SK-N-SH treated with all-trans-retinoic acid at 6 μM for 48 hours (cell line): Measurements from ENCODE around the gene HTR6.

ENCODE experiments used
- ATAC-seq: fragments of 200-7000 bp; cut with Tn5 transposase; 3 replicates; pipeline ENCODE4 v1.9.1; 2020; ENCODE audit warnings: mild to moderate bottlenecking, moderate library complexity
- ARNTL ChIP-seq: fragments of 450-650 bp; formaldehyde crosslinking; IDR thresholded peaks from 2 replicates; pipeline ENCODE4 v1.5.0; 2020; ENCODE audit warnings: low read depth, mild to moderate bottlenecking, moderate library complexity, borderline replicate concordance
- BACH2 ChIP-seq: fragments of 250-450 bp; sonication (Bioruptor Pico); IDR thresholded peaks from 2 replicates; pipeline ENCODE4 v1.9.0; 2021; ENCODE audit warnings: mild to moderate bottlenecking, borderline replicate concordance
- CREB5 ChIP-seq: fragments of 250-450 bp; sonication (Bioruptor Pico); IDR thresholded peaks from 2 replicates; pipeline ENCODE4 v1.5.1; 2020; ENCODE audit warnings: low read depth, mild to moderate bottlenecking, moderate library complexity
- CSDC2 ChIP-seq: fragments of 250-450 bp; sonication (Bioruptor Pico); IDR thresholded peaks from 2 replicates; pipeline ENCODE4 v1.5.0; 2020; ENCODE audit warnings: mild to moderate bottlenecking, moderate library complexity
- ESRRG ChIP-seq: fragments of 250-450 bp; sonication (Bioruptor Pico); IDR thresholded peaks from 2 replicates; pipeline ENCODE4 v1.6.1; 2021; ENCODE audit warnings: mild to moderate bottlenecking
- GLIS3 ChIP-seq: fragments of 250-450 bp; sonication (Bioruptor Pico); IDR thresholded peaks from 2 replicates; pipeline ENCODE4 v1.5.0; 2020; ENCODE audit warnings: mild to moderate bottlenecking, moderate library complexity
- ISL1 ChIP-seq: fragments of 250-450 bp; sonication (Bioruptor Pico); IDR thresholded peaks from 2 replicates; pipeline ENCODE4 v2.1.2; 2022; ENCODE audit warnings: mild to moderate bottlenecking, moderate library complexity
- OSR1 ChIP-seq: fragments of 250-450 bp; sonication (Bioruptor Pico); IDR thresholded peaks from 2 replicates; pipeline ENCODE4 v1.8.0; 2022; ENCODE audit warnings: moderate library complexity, mild to moderate bottlenecking, inconsistent platforms
- PATZ1 ChIP-seq: fragments of 250-450 bp; sonication (Bioruptor Pico); IDR thresholded peaks from 2 replicates; pipeline ENCODE4 v1.8.0; 2020; ENCODE audit warnings: mild to moderate bottlenecking, moderate library complexity, borderline replicate concordance
- POU6F1 ChIP-seq: fragments of 250-450 bp; sonication (Bioruptor Pico); IDR thresholded peaks from 2 replicates; pipeline ENCODE4 v1.8.0; 2021; ENCODE audit warnings: low read depth, mild to moderate bottlenecking, moderate library complexity, borderline replicate concordance
- PPARA ChIP-seq: fragments of 250-450 bp; sonication (Bioruptor Pico); IDR thresholded peaks from 2 replicates; pipeline ENCODE4 v1.5.0; 2020; ENCODE audit warnings: mild to moderate bottlenecking, borderline replicate concordance
- RARB ChIP-seq: fragments of 250-450 bp; sonication (Bioruptor Pico); IDR thresholded peaks from 2 replicates; pipeline ENCODE4 v1.8.0; 2021; ENCODE audit warnings: mild to moderate bottlenecking, moderate library complexity
- SNAI2 ChIP-seq: fragments of 250-450 bp; sonication (Bioruptor Pico); IDR thresholded peaks from 2 replicates; pipeline ENCODE4 v1.5.0; 2020; ENCODE audit warnings: mild to moderate bottlenecking, moderate library complexity
- TCF4 ChIP-seq: fragments of 250-450 bp; sonication (Bioruptor Pico); IDR thresholded peaks from 2 replicates; pipeline ENCODE4 v1.8.0; 2021; ENCODE audit warnings: mild to moderate bottlenecking, moderate library complexity, borderline replicate concordance
- TOX ChIP-seq: fragments of 250-450 bp; sonication (Bioruptor Pico); IDR thresholded peaks from 2 replicates; pipeline ENCODE4 v1.8.0; 2021; ENCODE audit warnings: mild to moderate bottlenecking, moderate library complexity, borderline replicate concordance
- TSHZ2 ChIP-seq: fragments of 250-450 bp; sonication (Bioruptor Pico); IDR thresholded peaks from 2 replicates; pipeline ENCODE4 v1.5.0; 2020; ENCODE audit warnings: mild to moderate bottlenecking, moderate library complexity
- ZFP3 ChIP-seq: fragments of 250-450 bp; sonication (Bioruptor Pico); IDR thresholded peaks from 2 replicates; pipeline ENCODE4 v1.5.0; 2020; ENCODE audit warnings: mild to moderate bottlenecking, moderate library complexity
- ZFP30 ChIP-seq: fragments of 450-650 bp; formaldehyde crosslinking; IDR thresholded peaks from 2 replicates; pipeline ENCODE4 v1.5.0; 2022; ENCODE audit warnings: mild to moderate bottlenecking, moderate library complexity
- ZNF565 ChIP-seq: fragments of 450-650 bp; formaldehyde crosslinking; conservative IDR thresholded peaks from 2 replicates; pipeline ENCODE4 v1.5.0; 2020; ENCODE audit warnings: low read depth, mild to moderate bottlenecking, moderate library complexity
- ZNF70 ChIP-seq: fragments of 450-650 bp; formaldehyde crosslinking; IDR thresholded peaks from 2 replicates; pipeline ENCODE4 v1.5.0; 2020; ENCODE audit warnings: mild to moderate bottlenecking, moderate library complexity
- ZNF8 ChIP-seq: fragments of 450-650 bp; formaldehyde crosslinking; IDR thresholded peaks from 2 replicates; pipeline ENCODE4 v1.5.0; 2020; ENCODE audit warnings: mild to moderate bottlenecking, moderate library complexity

Gene HTR6

GRCh38 chr1:19700079-19700777, 35.6 kb downstream of the HTR6 start:
- ATAC-seq: no peak
- TF ChIP-seq ARNTL (CRISPR knock-in tag): no peak
- no peak for TF ChIP-seq BACH2 (CRISPR knock-in tag)
- TF ChIP-seq SNAI2: no peak
- TF ChIP-seq ZFP3 (CRISPR knock-in tag): no peak
- TF ChIP-seq GLIS3 (CRISPR knock-in tag): no peak
- TF ChIP-seq TCF4 (CRISPR knock-in tag): no peak
- TF ChIP-seq CSDC2 (CRISPR knock-in tag): no peak
- TF ChIP-seq CREB5 (CRISPR knock-in tag): no peak
- TF ChIP-seq PPARA (CRISPR knock-in tag): no peak
- no peak for TF ChIP-seq POU6F1 (CRISPR knock-in tag)
- no peak for TF ChIP-seq ZNF70 (CRISPR knock-in tag)
- no peak for TF ChIP-seq ZNF8 (CRISPR knock-in tag)
- no peak for TF ChIP-seq TOX
- no peak for TF ChIP-seq OSR1 (CRISPR knock-in tag)

GRCh38 chr1:19703280-19703679, 38.6 kb downstream of the HTR6 start:
- ATAC-seq: no peak
- TF ChIP-seq PATZ1 (CRISPR knock-in tag): no peak
- TF ChIP-seq CREB5 (CRISPR knock-in tag): no peak
- TF ChIP-seq CSDC2 (CRISPR knock-in tag): no peak
- no peak for TF ChIP-seq ZNF8 (CRISPR knock-in tag)
- no peak for TF ChIP-seq TSHZ2 (CRISPR knock-in tag)
- TF ChIP-seq SNAI2: no peak
- no peak for TF ChIP-seq TCF4 (CRISPR knock-in tag)
- TF ChIP-seq ZFP3 (CRISPR knock-in tag): no peak
- TF ChIP-seq ARNTL (CRISPR knock-in tag): no peak
- no peak for TF ChIP-seq ZFP30 (CRISPR knock-in tag)
- no peak for TF ChIP-seq ZNF70 (CRISPR knock-in tag)
- no peak for TF ChIP-seq ISL1
- TF ChIP-seq RARB (CRISPR knock-in tag): no peak
- no peak for TF ChIP-seq BACH2 (CRISPR knock-in tag)
- no peak for TF ChIP-seq OSR1 (CRISPR knock-in tag)
- TF ChIP-seq ESRRG: no peak
- no peak for TF ChIP-seq ZNF565
- TF ChIP-seq, all 23 proteins: peak for 0
